GM19239 (cell line): ENCODE data around the gene MORN5.

Experiments used
- DNase-seq: peaks from one replicate; pipeline ENCODE4 v3.0.0; 2011; ENCODE audit warnings: low spot score; ENCODE audit not compliant: insufficient read length
- FAIRE-seq: peaks from 2 replicates; lab custom pipeline; 2011; peaks lifted over from hg19 to GRCh38; lab: Jason Lieb, UNC

Gene MORN5

GRCh38 chr9:122186301-122186700, 26.6 kb downstream of the MORN5 start:
- no peak for FAIRE-seq
- no peak for DNase-seq

- DNase-seq (no peak), FAIRE-seq (no peak)
Measured at GRCh38 chr9:122186777-122187470, 27.2 kb downstream of the MORN5 start.

GRCh38 chr9:122188369-122188768, 28.7 kb downstream of the MORN5 start:
- FAIRE-seq (no peak), DNase-seq (no peak)

GRCh38 chr9:122190597-122191381, 31.1 kb downstream of the MORN5 start:
- no peak for FAIRE-seq

GRCh38 chr9:122191584-122191983, 31.9 kb downstream of the MORN5 start:
- no peak for FAIRE-seq
- DNase-seq: no peak

More at GRCh38 chr9:122190597-122191381, 31.1 kb downstream of the MORN5 start:
- no peak for DNase-seq

GRCh38 chr9:122192261-122192875, 32.7 kb downstream of the MORN5 start:
- FAIRE-seq: no peak
- no peak for DNase-seq

- DNase-seq: no peak
- no peak for FAIRE-seq
Measured at GRCh38 chr9:122192914-122193525, 33.3 kb downstream of the MORN5 start.

- no peak for FAIRE-seq
- no peak for DNase-seq
Measured at GRCh38 chr9:122193651-122194050, 33.9 kb downstream of the MORN5 start.

- DNase-seq (no peak), FAIRE-seq (no peak)
Measured at GRCh38 chr9:122195875-122196274, 36.2 kb downstream of the MORN5 start.

- DNase-seq (no peak), FAIRE-seq (no peak)
Measured at GRCh38 chr9:122197426-122197825, 37.7 kb downstream of the MORN5 start.

GRCh38 chr9:122197882-122198281, 38.2 kb downstream of the MORN5 start:
- no peak for DNase-seq
- FAIRE-seq: no peak

- no peak for DNase-seq
- no peak for FAIRE-seq
Measured at GRCh38 chr9:122200960-122201595, 41.4 kb downstream of the MORN5 start.

- no peak for FAIRE-seq
- no peak for DNase-seq
Measured at GRCh38 chr9:122201641-122202040, 41.9 kb downstream of the MORN5 start.

- FAIRE-seq (no peak), DNase-seq (no peak)
Measured at GRCh38 chr9:122202111-122202510, 42.4 kb downstream of the MORN5 start.

GRCh38 chr9:122204055-122204454, 44.3 kb downstream of the MORN5 start:
- no peak for DNase-seq
- FAIRE-seq: no peak

- DNase-seq (no peak), FAIRE-seq (no peak)
Measured at GRCh38 chr9:122204491-122204890, 44.8 kb downstream of the MORN5 start.

GRCh38 chr9:122205176-122205575, 45.5 kb downstream of the MORN5 start:
- FAIRE-seq (no peak), DNase-seq (no peak)

- FAIRE-seq: no peak
- DNase-seq: no peak
Measured at GRCh38 chr9:122206118-122207046, 46.7 kb downstream of the MORN5 start.

GRCh38 chr9:122207096-122207495, 47.4 kb downstream of the MORN5 start:
- FAIRE-seq: no peak

More at GRCh38 chr9:122207096-122207495, 47.4 kb downstream of the MORN5 start:
- no peak for DNase-seq
